Keratinocyte (primary cell): ENCODE results near the gene RAB8A. TPM values are rescaled to one million over a fixed set of nuclear protein-coding genes. Genes with fewer than 3 reads are reported as not detected.

Experiments used
- DNase-seq: peaks from one replicate; pipeline ENCODE4 v3.0.0-alpha.2; 2011; ENCODE audit warnings: low read depth, missing footprints, low spot score
- FAIRE-seq: peaks from 2 replicates; lab custom pipeline; 2011; peaks lifted over from hg19 to GRCh38; lab: Jason Lieb, UNC
- H2AFZ ChIP-seq: 2 replicates; pipeline ENCODE4 v1.6.0; 2012; ENCODE audit warnings: low read length, control low read depth, inconsistent platforms; ENCODE audit not compliant: control insufficient read depth
- H3K27ac ChIP-seq: 2 replicates; pipeline ENCODE4 v1.5.1; 2011; ENCODE audit warnings: low read length; ENCODE audit not compliant: control insufficient read depth, insufficient read depth
- H3K27me3 ChIP-seq: 3 replicates; pipeline ENCODE4 v1.6.0; 2011; ENCODE audit warnings: low read length; ENCODE audit not compliant: control insufficient read depth, insufficient read depth; ENCODE audit errors: extremely low read depth
- H3K36me3 ChIP-seq, 2 experiments: 2 replicates in 1 of 2; 3 replicates in 1 of 2; pipeline ENCODE4 v1.5.1; 2011; ENCODE audit warnings: low read length in 2 of 2, mild to moderate bottlenecking in 1 of 2; ENCODE audit not compliant: control insufficient read depth in 2 of 2, insufficient read depth in 2 of 2; ENCODE audit errors: extremely low read depth in 1 of 2
- H3K4me1 ChIP-seq: 3 replicates; pipeline ENCODE4 v1.5.1; 2011; ENCODE audit warnings: low read length; ENCODE audit not compliant: control insufficient read depth, insufficient read depth; ENCODE audit errors: extremely low read depth
- H3K4me2 ChIP-seq: 3 replicates; pipeline ENCODE4 v1.6.0; 2011; ENCODE audit warnings: low read depth, low read length; ENCODE audit not compliant: control insufficient read depth, insufficient read depth; ENCODE audit errors: extremely low read depth
- H3K4me3 ChIP-seq, 3 experiments: fragments of 200-600 bp in 1 of 3; sonication (generic) in 1 of 3; 2 replicates in 2 of 3; 3 replicates in 1 of 3; pipeline ENCODE4 v1.5.1; 2011 to 2016; ENCODE audit warnings: low read length in 3 of 3, mild to moderate bottlenecking in 3 of 3, control low read depth in 2 of 3, inconsistent platforms in 1 of 3, low read depth in 1 of 3, mixed read lengths in 1 of 3, mixed run types in 1 of 3, moderate library complexity in 1 of 3; ENCODE audit not compliant: control insufficient read depth in 2 of 3, insufficient read depth in 2 of 3; ENCODE audit errors: extremely low read depth in 1 of 3
- H3K79me2 ChIP-seq: 2 replicates; pipeline ENCODE4 v1.6.0; 2012; ENCODE audit warnings: low read length; ENCODE audit not compliant: control insufficient read depth, insufficient read depth
- H3K9ac ChIP-seq: 3 replicates; pipeline ENCODE4 v1.6.0; 2011; ENCODE audit warnings: low read length; ENCODE audit not compliant: control insufficient read depth, insufficient read depth; ENCODE audit errors: extremely low read depth
- H3K9me1 ChIP-seq: 3 replicates; pipeline ENCODE4 v1.6.0; 2011; ENCODE audit warnings: low read length; ENCODE audit not compliant: control insufficient read depth, insufficient read depth; ENCODE audit errors: extremely low read depth
- H3K9me3 ChIP-seq: 2 replicates; pipeline ENCODE4 v1.5.1; 2012; ENCODE audit warnings: low read depth, low read length; ENCODE audit not compliant: control insufficient read depth
- H4K20me1 ChIP-seq: 3 replicates; pipeline ENCODE4 v1.6.0; 2011; ENCODE audit warnings: low read length; ENCODE audit not compliant: control insufficient read depth, insufficient read depth; ENCODE audit errors: extremely low read depth
- CTCF ChIP-seq, 3 experiments: IDR thresholded peaks in 1 of 3; conservative IDR thresholded peaks in 1 of 3; optimal IDR thresholded peaks in 1 of 3; 2 replicates in 2 of 3; 3 replicates in 1 of 3; pipeline versions ENCODE3 to v1.5.1; 2011; ENCODE audit warnings: low read length in 3 of 3, mild to moderate bottlenecking in 3 of 3, moderate library complexity in 2 of 3, control low read depth in 1 of 3, inconsistent platforms in 1 of 3; ENCODE audit not compliant: insufficient read depth in 2 of 3; ENCODE audit errors: extremely low read depth in 1 of 3
- EZH2 ChIP-seq: IDR thresholded peaks from one replicate; pipeline ENCODE4 v1.6.1; 2012; ENCODE audit warnings: inconsistent platforms, mild to moderate bottlenecking, low read length, moderate library complexity
- dilution Hi-C: fragments of 300-500 bp; cut with MboI; formaldehyde crosslinking; loops from one replicate; pipeline ENCODE4 v1.7.0; 2020; ENCODE audit warnings: low sequenced_read_pairs; ENCODE audit not compliant: extremely low pct_ligation_motif_present
- polyA plus RNA-seq, 5 experiments: library from polyadenylated mRNA; depleted of rRNA in 3 of 5; stranded (reverse) in 3 of 5; stranded (forward) in 1 of 5; unstranded in 1 of 5; fragments of >200 nt; gene quantifications; 1 replicate in 1 of 5; 2 replicates in 3 of 5; 3 replicates in 1 of 5; pipeline versions ENCODE4 v1.2.1 to v1.2.3, GENCODE V29; 2011 to 2012; ENCODE audit warnings: missing spikeins in 2 of 5, low read depth in 1 of 5, low replicate concordance in 1 of 5

RAB8A gene
- polyA plus RNA-seq, 1 donor (not counting 4 experiments of a cell fraction or from before 2014, with no cell fraction given), result 95.1 TPM

DNA sequence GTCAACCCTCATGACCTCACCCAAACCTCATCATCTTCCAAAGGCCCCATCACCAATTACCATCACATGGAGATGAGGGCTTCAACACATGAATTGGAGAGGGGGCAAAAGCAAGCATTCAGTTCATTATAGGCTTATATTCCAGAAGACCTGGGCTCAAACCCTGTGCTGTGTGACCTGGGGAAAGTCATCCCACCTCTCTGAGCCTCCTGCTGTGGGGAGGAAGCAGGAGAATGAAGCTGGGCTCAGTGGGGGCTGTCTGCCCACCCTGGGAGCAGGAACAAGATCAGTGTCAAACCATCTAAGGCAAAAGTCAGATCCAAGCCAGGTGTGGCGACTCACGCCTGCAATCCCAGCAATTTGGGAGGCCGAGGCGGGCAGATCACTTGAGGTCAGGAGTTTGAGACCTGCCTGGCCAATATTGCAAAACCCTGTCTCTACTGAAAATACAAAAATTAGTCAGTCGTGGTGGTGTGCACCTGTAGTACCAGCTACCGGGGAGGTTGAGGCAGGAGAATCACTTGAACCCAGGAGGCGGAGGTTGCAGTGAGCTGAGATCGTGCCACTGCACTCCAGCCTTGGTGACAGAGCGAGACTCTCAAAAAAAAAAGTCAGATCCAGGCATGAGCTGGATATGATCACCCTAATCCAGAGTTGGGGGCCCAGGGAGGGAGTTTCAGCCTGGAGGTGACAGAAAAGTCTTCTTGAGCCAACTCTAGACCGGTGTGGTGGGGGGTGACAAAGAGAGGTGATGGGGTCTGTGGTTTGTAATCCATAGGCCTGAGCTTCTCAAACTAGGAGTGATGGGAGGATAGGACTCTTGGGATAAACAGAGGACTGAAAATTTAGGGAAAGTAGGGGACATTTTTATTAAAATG, 37.0 kb upstream of the RAB8A start:
- no peak overlapping the region for H2AFZ ChIP-seq
- no peak overlapping the region for H3K4me3 ChIP-seq
- no peak overlapping the region for H3K4me2 ChIP-seq
- no peak overlapping the region for H3K9ac ChIP-seq
- no peaks in the 10 kb centered on the region for H3K27me3 ChIP-seq
- peaks cover 17 to 20% of the 10 kb centered on the region in 2 experiments for H3K36me3 ChIP-seq
- DNase-seq (no peak), FAIRE-seq (no peak)
- H4K20me1 ChIP-seq, result no peaks in the 10 kb centered on the region
- H3K9me3 ChIP-seq, result no peaks in the 10 kb centered on the region
- dilution Hi-C loops, result no loop called here
- H3K4me1 ChIP-seq, result peaks cover 30% of the 10 kb centered on the region
- no peak for TF ChIP-seq CTCF (optimal IDR thresholded peaks at IDR 0.05 in 1 of 3, IDR thresholded peaks at IDR 0.05 in 1 of 3, conservative IDR thresholded peaks at IDR 0.05 in 1 of 3; ENCODE audit: extremely low read depth in 1 of 3, insufficient read depth in 2 of 3, low read length in 3 of 3)
- no peak for TF ChIP-seq EZH2
- H3K9me1 ChIP-seq, result no peaks in the 10 kb centered on the region
- H3K79me2 ChIP-seq, result peaks cover 19% of the 10 kb centered on the region
- H3K27ac ChIP-seq, result no peak overlapping the region

GRCh38 chr19:16075430-16076153, 36.1 kb upstream of the RAB8A start:
- Histone ChIP-seq H3K9me3 (no peaks in the 10 kb centered on the region), H3K79me2 (peaks cover 27% of the 10 kb centered on the region), H4K20me1 (no peaks in the 10 kb centered on the region), H3K4me1 (peaks cover 30% of the 10 kb centered on the region), H3K36me3 (peaks cover 22 to 28% of the 10 kb centered on the region in 2 experiments), H3K9ac (peak overlapping the region; percentile 94), H3K27me3 (no peaks in the 10 kb centered on the region), H2AFZ (peak overlapping the region; percentile 9), H3K27ac (peak overlapping the region; percentile 69), H3K4me3 (peak overlapping the region; percentile 37 to 94 (median 54)), H3K4me2 (peak overlapping the region; percentile 76), H3K9me1 (no peaks in the 10 kb centered on the region)
- dilution Hi-C loops, result no loop called here
- TF ChIP-seq CTCF (optimal IDR thresholded peaks at IDR 0.05 in 1 of 3, IDR thresholded peaks at IDR 0.05 in 1 of 3, conservative IDR thresholded peaks at IDR 0.05 in 1 of 3; ENCODE audit: extremely low read depth in 1 of 3, insufficient read depth in 2 of 3, low read length in 3 of 3) (no peak), EZH2 (no peak)
- DNase-seq, result no peak
- FAIRE-seq, result no peak
